IMR-90 (cell line): ENCODE results near the gene PLEKHH2. TPM values are rescaled to one million over a fixed set of nuclear protein-coding genes. Genes with fewer than 3 reads are reported as not detected.

Source experiments
- ATAC-seq: fragments of 200-7000 bp; cut with Tn5 transposase; 2 replicates; pipeline ENCODE4 v1.9.1; 2020; ENCODE audit warnings: low read depth, mild to moderate bottlenecking, moderate library complexity
- BruUV-seq: library from RNA; stranded (reverse); fragments of 400-500 nt; replicated peaks from 2 replicates; lab custom pipeline; 2021; lab: Mats Ljungman, UMichigan
- CTCF ChIA-PET: fragments of 300-600 bp; formaldehyde crosslinking; extraction: SDS; loops from one replicate; lab custom pipeline; 2021; ENCODE audit warnings: antibody characterized with exemption; lab: Yijun Ruan, JAX
- POLR2A ChIA-PET: fragments of 300-600 bp; sonication (Branson Sonifier 250); formaldehyde crosslinking; loops from one replicate; lab custom pipeline; 2022; ENCODE audit warnings: antibody characterized with exemption; ENCODE audit not compliant: unreplicated experiment; lab: Charles Lee
- DNase-seq: peaks from one replicate; pipeline ENCODE4 v3.0.0; 2013
- H2AFZ ChIP-seq: replicated peaks from 2 replicates; pipeline ENCODE3; 2013; ENCODE audit warnings: low read length, mild to moderate bottlenecking; ENCODE audit not compliant: poor library complexity
- H2AK5ac ChIP-seq: 2 replicates; pipeline ENCODE4 v1.6.1; 2013; ENCODE audit warnings: low read depth, low read length, inconsistent platforms
- H2AK9ac ChIP-seq: replicated peaks from 2 replicates; pipeline ENCODE3; 2013; ENCODE audit warnings: mild to moderate bottlenecking, low read depth, low read length, moderate library complexity; ENCODE audit not compliant: poor library complexity
- H2BK120ac ChIP-seq: 2 replicates; pipeline ENCODE4 v1.6.1; 2013; ENCODE audit warnings: low read depth, low read length, inconsistent platforms
- H2BK15ac ChIP-seq: 3 replicates; pipeline ENCODE4 v1.6.1; 2013; ENCODE audit warnings: low read depth, low read length, inconsistent platforms
- H2BK20ac ChIP-seq: 2 replicates; pipeline ENCODE4 v1.6.1; 2013; ENCODE audit warnings: low read depth, mild to moderate bottlenecking, inconsistent platforms, low read length, moderate library complexity
- H2BK5ac ChIP-seq: 2 replicates; pipeline ENCODE4 v1.6.1; 2013; ENCODE audit warnings: mild to moderate bottlenecking, low read depth, low read length, inconsistent platforms; ENCODE audit not compliant: poor library complexity, severe bottlenecking
- H3K14ac ChIP-seq: replicated peaks from 2 replicates; pipeline ENCODE4 v1.6.1; 2013; ENCODE audit warnings: low read depth, low read length, inconsistent platforms
- H3K18ac ChIP-seq: 2 replicates; pipeline ENCODE4 v1.6.1; 2013; ENCODE audit warnings: low read depth, low read length, control low read depth
- H3K23ac ChIP-seq: 2 replicates; pipeline ENCODE4 v1.6.1; 2013; ENCODE audit warnings: low read depth, low read length, inconsistent platforms
- H3K27ac ChIP-seq: 2 replicates; pipeline ENCODE4 v1.5.1; 2013; ENCODE audit warnings: mild to moderate bottlenecking, control low read depth, low read length; ENCODE audit not compliant: insufficient read depth
- H3K27me3 ChIP-seq: 2 replicates; pipeline ENCODE4 v1.6.1; 2013; ENCODE audit warnings: low read length; ENCODE audit not compliant: control insufficient read depth, insufficient read depth
- H3K36me3 ChIP-seq: 2 replicates; pipeline ENCODE4 v1.6.1; 2013; ENCODE audit warnings: low read length, mixed read lengths; ENCODE audit not compliant: control insufficient read depth, insufficient read depth
- H3K4ac ChIP-seq: 2 replicates; pipeline ENCODE4 v1.6.1; 2013; ENCODE audit warnings: low read depth, low read length, inconsistent platforms
- H3K4me1 ChIP-seq: 2 replicates; pipeline ENCODE4 v1.6.1; 2013; ENCODE audit warnings: low read length, mixed read lengths; ENCODE audit not compliant: control insufficient read depth, insufficient read depth
- H3K4me2 ChIP-seq: 2 replicates; pipeline ENCODE4 v1.6.1; 2013; ENCODE audit warnings: low read depth, mild to moderate bottlenecking, control low read depth, low read length, moderate library complexity
- H3K4me3 ChIP-seq: 2 replicates; pipeline ENCODE4 v1.5.1; 2013; ENCODE audit warnings: low read depth, mild to moderate bottlenecking, control low read depth, low read length, moderate library complexity; ENCODE audit not compliant: insufficient read depth
- H3K56ac ChIP-seq: 2 replicates; pipeline ENCODE4 v1.6.1; 2013; ENCODE audit warnings: low read length, inconsistent platforms; ENCODE audit not compliant: insufficient read depth; ENCODE audit errors: extremely low read depth
- H3K79me1 ChIP-seq, 2 experiments: 2 replicates each; pipeline ENCODE4 v1.6.1; 2013; ENCODE audit warnings: low read length in 2 of 2, inconsistent platforms in 1 of 2, low read depth in 1 of 2
- H3K9ac ChIP-seq: 2 replicates; pipeline ENCODE4 v1.6.1; 2013; ENCODE audit warnings: low read depth, low read length, control low read depth
- H3K9me1 ChIP-seq: 2 replicates; pipeline ENCODE4 v1.6.1; 2013; ENCODE audit warnings: low read length, inconsistent platforms; ENCODE audit not compliant: insufficient read depth
- H3K9me3 ChIP-seq: 2 replicates; pipeline ENCODE4 v1.6.1; 2013; ENCODE audit warnings: low read length; ENCODE audit not compliant: control insufficient read depth, insufficient read depth
- H4K20me1 ChIP-seq: 2 replicates; pipeline ENCODE4 v1.6.1; 2013; ENCODE audit warnings: low read length, inconsistent platforms; ENCODE audit not compliant: insufficient read depth
- H4K5ac ChIP-seq: 2 replicates; pipeline ENCODE4 v1.6.1; 2013; ENCODE audit warnings: mild to moderate bottlenecking, low read depth, low read length, control low read depth
- H4K8ac ChIP-seq, 2 experiments: 2 replicates each; pipeline ENCODE4 v1.6.1; 2013; ENCODE audit warnings: low read depth in 2 of 2, low read length in 2 of 2, control low read depth in 1 of 2, inconsistent platforms in 1 of 2
- H4K91ac ChIP-seq: 2 replicates; pipeline ENCODE4 v1.6.1; 2013; ENCODE audit warnings: low read depth, low read length, inconsistent platforms; ENCODE audit not compliant: insufficient read depth
- BHLHE40 ChIP-seq: fragments of 150-350 bp; IDR thresholded peaks from 2 replicates; pipeline ENCODE4 v1.6.1; 2016; ENCODE audit warnings: mild to moderate bottlenecking, low read depth, low read length
- CEBPB ChIP-seq: IDR thresholded peaks from 2 replicates; pipeline ENCODE4 v1.6.1; 2012; ENCODE audit warnings: low read depth, low read length, improper control_type of control experiment
- CHD1 ChIP-seq: IDR thresholded peaks from 2 replicates; pipeline ENCODE4 v1.6.1; 2012; ENCODE audit warnings: low read depth, low read length, improper control_type of control experiment
- CTCF ChIP-seq: conservative IDR thresholded peaks from 2 replicates; pipeline ENCODE4 v1.5.1; 2012; ENCODE audit warnings: mild to moderate bottlenecking, low read depth, low read length, improper control_type of control experiment
- ELK1 ChIP-seq: fragments of 150-350 bp; IDR thresholded peaks from 2 replicates; pipeline ENCODE4 v1.6.1; 2016; ENCODE audit warnings: low read depth, mild to moderate bottlenecking, low read length, moderate library complexity, borderline replicate concordance
- FOS ChIP-seq: fragments of 150-350 bp; IDR thresholded peaks from 2 replicates; pipeline ENCODE4 v1.6.1; 2016; ENCODE audit warnings: low read depth, low read length
- MAFK ChIP-seq: IDR thresholded peaks from 2 replicates; pipeline ENCODE4 v1.6.1; 2012; ENCODE audit warnings: low read depth, low read length, improper control_type of control experiment
- MAZ ChIP-seq: IDR thresholded peaks from 2 replicates; pipeline ENCODE4 v1.6.1; 2012; ENCODE audit warnings: low read depth, mild to moderate bottlenecking, low read length, improper control_type of control experiment, moderate library complexity, borderline replicate concordance
- NFE2L2 ChIP-seq: fragments of 150-350 bp; IDR thresholded peaks from 2 replicates; pipeline ENCODE4 v1.6.1; 2016; ENCODE audit warnings: low read depth, mild to moderate bottlenecking, low read length
- POLR2A ChIP-seq: IDR thresholded peaks from 2 replicates; pipeline ENCODE4 v1.6.1; 2012; ENCODE audit warnings: mild to moderate bottlenecking, low read depth, low read length
- RAD21 ChIP-seq: IDR thresholded peaks from 2 replicates; pipeline ENCODE4 v1.6.1; 2012; ENCODE audit warnings: low read length, improper control_type of control experiment
- SMC3 ChIP-seq: fragments of 150-350 bp; IDR thresholded peaks from 2 replicates; pipeline ENCODE4 v1.6.1; 2016; ENCODE audit warnings: low read depth, mild to moderate bottlenecking, antibody characterized with exemption, low read length, moderate library complexity
- USF2 ChIP-seq: fragments of 150-350 bp; IDR thresholded peaks from 2 replicates; pipeline ENCODE4 v1.6.1; 2017; ENCODE audit warnings: mild to moderate bottlenecking, antibody characterized with exemption, low read length, low read depth
- WGBS, 2 experiments: methylation state at CpG; one replicate each; pipeline versions ENCODE4 v1.1.5 to v1.1.7; 2013; ENCODE audit warnings: missing lambda C conversion rate in 2 of 2; ENCODE audit not compliant: insufficient read length in 1 of 2; ENCODE audit errors: extremely low coverage in 2 of 2; 5-methylcytosine and 5-hydroxymethylcytosine counted together
- dilution Hi-C: fragments of 300-500 bp; cut with HindIII; formaldehyde crosslinking; loops from one replicate; pipeline ENCODE4 v1.14.3; 2018; ENCODE audit warnings: low sequenced_read_pairs; ENCODE audit not compliant: unreplicated experiment
- in situ Hi-C: fragments of 300-500 bp; cut with MboI; formaldehyde crosslinking; loops from 3 replicates; pipeline ENCODE4 v1.14.3; 2019; ENCODE audit warnings: low sequenced_read_pairs, inconsistent platforms, mixed read lengths
- intact Hi-C: fragments of 100-400 bp; cut with micrococcal nuclease; formaldehyde crosslinking; loops from 2 replicates; pipeline ENCODE4 v1.10.0; 2022
- polyA plus RNA-seq, 3 experiments: library from polyadenylated mRNA; depleted of rRNA; stranded (reverse); fragments of >200 nt; gene quantifications; 2 replicates each; pipeline ENCODE4 v1.2.3, GENCODE V29; 2012; ENCODE audit warnings: low replicate concordance in 1 of 3
- total RNA-seq: library from RNA; depleted of rRNA; stranded (reverse); fragments of >200 nt; gene quantifications from 2 replicates; pipeline ENCODE4 v1.2.3, GENCODE V29; 2012

The PLEKHH2 gene
- total and polyA plus RNA-seq, 2 of the 4 experiments (the other 2 are of a cell fraction) = 2.0 to 3.3 TPM

GRCh38 chr2:43675646-43676321 lies 38.7 kb downstream of the PLEKHH2 start:
- Histone ChIP-seq H3K9me1 (no peaks in the 10 kb centered on the region), H3K36me3 (no peaks in the 10 kb centered on the region), H3K4ac (peak overlapping the region; percentile 42), H2AFZ (peak overlapping the region; percentile 83), H3K79me1 (no peaks in the 10 kb centered on the region), H3K18ac (peak overlapping the region; percentile 50; the same call in 1 of the 2 replicates), H2BK5ac (no peak overlapping the region), H3K9ac (peak overlapping the region; percentile 61), H3K27ac (peak overlapping the region; percentile 30), H3K27me3 (no peaks in the 10 kb centered on the region; the same call in 1 of the 2 replicates), H3K23ac (peak overlapping the region; percentile 55; the same call in 1 of the 2 replicates), H4K8ac (peak overlapping the region; percentile 17 to 47), H2BK15ac (no peak overlapping the region), H3K4me3 (peak overlapping the region; percentile 58), H3K56ac (0 out of 2 replicates have a peak overlapping the region, but pooled peaks have one; percentile 5), H2BK20ac (no peak overlapping the region), H3K14ac (peak overlapping the region; percentile 35), H2BK120ac (peak overlapping the region; percentile 4; the same call in 1 of the 2 replicates), H2AK9ac (no peak overlapping the region), H3K4me1 (no peaks in the 10 kb centered on the region), H2AK5ac (no peak overlapping the region), H3K4me2 (peak overlapping the region; percentile 78), H4K20me1 (no peaks in the 10 kb centered on the region), H3K9me3 (no peaks in the 10 kb centered on the region), H4K5ac (peak overlapping the region; percentile 66), H4K91ac (no peak overlapping the region)
- WGBS, 2 experiments = 67% methylated on average over 1 of the region's 14 CpGs; no CpG with 5 or more reads in 1 of the 2 experiments
- CTCF ChIA-PET = interaction anchor here (0.6 to 1.4 kb wide), 2 partner anchors 11 to 122 kb away, joined by 3 read pairs; no protein-coding TSS in a partner anchor
- in situ Hi-C loops (no loop called here), dilution Hi-C loops (no loop called here), intact Hi-C loops (no loop called here)
- ATAC-seq = no peak; the same call in 1 of the 2 replicates
- no peak for DNase-seq
- BruUV-seq = no TSS peak
- no peak for TF ChIP-seq ELK1
- no peak for TF ChIP-seq SMC3
- TF ChIP-seq MAFK = no peak
- TF ChIP-seq RAD21 = no peak
- TF ChIP-seq CEBPB = no peak
- TF ChIP-seq CTCF = no peak
- TF ChIP-seq BHLHE40 = no peak
- TF ChIP-seq NFE2L2 = no peak
- no peak for TF ChIP-seq FOS
- no peak for TF ChIP-seq CHD1
- TF ChIP-seq POLR2A = no peak
- no peak for TF ChIP-seq MAZ
- TF ChIP-seq USF2 = no peak
- POLR2A ChIA-PET = no interaction called here
